RPMI8226 (cell line): Measurements from ENCODE around the gene CELA3B.
"Not testable (repeated sequence)": the region's sequence is repeated elsewhere in the genome, so short reads cannot be mapped to it uniquely, and the experiment has no call there.

Experiments used
- DNase-seq: peaks from one replicate; pipeline ENCODE4 v3.0.0-alpha.2; 2015

The CELA3B gene

DNA sequence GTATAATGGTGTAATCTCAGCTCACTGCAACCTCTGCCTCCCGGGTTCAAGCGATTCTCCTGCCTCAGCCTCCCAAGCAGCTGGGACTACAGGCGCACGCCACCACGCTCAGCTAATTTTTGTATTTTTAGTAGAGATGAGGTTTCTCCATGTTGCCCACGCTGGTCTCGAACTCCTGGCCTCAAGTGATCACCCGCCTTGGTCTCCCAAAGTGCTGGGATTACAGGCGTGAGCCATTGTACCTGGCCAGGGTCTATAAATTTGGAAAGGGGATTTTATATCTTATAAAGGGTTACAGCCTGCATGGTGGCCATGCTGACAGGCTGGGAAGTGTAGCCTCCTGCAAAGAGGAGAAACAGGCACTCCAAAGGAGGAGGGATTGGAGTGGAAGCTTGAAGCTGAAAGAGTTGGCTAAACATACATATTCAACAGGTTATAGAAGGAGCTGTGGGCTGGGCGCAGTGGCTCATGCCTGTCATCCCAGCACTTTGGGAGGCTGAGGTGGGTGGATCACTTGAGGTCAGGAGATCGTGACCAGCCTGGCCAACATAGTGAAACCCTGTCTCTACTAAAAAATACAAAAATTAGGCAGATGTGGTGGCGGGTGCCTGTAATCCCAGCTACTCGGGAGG, 37.9 kb downstream of the CELA3B start:
- DNase-seq = not testable (repeated sequence)

DNA sequence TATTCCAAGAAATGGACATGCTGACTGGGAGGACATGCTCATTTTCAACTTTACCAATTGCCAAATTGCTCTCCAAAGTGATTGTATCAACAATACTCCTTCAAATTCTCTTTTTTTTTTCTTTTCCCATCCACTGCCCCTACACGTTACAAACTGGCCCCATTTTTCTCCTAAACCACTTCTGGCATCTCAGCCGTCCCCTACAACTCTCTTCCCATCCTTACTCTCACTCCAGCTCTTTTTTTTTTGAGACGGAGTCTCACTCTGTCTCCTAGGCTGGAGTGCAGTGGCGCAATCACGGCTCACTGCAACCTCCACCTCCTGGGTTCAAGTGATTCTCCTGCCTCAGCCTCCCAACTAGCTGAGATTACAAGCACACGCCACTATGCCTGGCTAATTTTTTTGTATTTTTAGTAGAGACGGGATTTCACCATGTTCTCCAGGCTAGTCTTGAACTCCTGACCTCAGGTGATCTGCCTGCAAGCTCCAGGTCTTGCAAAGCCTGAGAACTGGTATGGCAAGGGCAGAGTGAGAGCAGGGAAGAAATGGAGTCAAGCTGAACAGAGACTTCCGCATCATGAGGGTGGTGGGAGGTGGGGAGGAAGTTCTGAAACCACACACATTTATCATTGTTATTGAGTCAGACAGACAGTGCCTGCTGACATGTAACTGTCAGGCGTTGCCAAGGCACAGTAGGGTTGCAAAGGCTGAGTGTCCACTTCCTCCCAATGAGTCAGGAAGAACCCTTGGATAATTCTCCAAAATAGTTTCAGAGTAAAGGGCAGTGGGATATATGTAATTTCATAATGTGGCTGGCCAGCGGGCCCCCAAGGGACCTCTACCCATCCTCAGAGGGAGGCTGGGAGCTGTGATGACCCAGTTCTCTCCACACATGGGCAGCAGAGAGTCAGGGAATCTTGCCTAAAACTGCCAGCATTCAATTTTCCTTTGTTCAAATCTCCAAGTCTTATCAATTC, 42.0 kb downstream of the CELA3B start:
- peak; percentile 44 for DNase-seq

DNA sequence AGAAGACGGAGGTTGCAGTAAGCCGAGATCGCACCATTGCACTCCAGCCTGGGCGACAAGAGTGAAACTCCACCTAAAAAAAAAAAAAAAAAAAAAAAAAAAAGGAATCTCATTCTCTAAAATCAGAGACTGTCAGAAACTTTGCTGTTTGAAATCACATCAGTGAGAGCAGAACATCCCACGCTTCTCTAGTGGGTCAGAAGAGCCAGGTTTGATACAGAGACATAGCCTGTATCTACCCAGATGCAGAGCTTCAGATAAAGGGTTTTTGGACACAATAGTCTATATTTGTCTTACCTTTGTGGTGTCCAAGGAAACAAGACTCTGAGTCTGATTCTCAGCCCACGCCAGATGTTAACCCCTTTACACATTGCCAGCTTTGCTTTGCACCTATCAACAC, 44.2 kb downstream of the CELA3B start:
- no peak for DNase-seq

DNA sequence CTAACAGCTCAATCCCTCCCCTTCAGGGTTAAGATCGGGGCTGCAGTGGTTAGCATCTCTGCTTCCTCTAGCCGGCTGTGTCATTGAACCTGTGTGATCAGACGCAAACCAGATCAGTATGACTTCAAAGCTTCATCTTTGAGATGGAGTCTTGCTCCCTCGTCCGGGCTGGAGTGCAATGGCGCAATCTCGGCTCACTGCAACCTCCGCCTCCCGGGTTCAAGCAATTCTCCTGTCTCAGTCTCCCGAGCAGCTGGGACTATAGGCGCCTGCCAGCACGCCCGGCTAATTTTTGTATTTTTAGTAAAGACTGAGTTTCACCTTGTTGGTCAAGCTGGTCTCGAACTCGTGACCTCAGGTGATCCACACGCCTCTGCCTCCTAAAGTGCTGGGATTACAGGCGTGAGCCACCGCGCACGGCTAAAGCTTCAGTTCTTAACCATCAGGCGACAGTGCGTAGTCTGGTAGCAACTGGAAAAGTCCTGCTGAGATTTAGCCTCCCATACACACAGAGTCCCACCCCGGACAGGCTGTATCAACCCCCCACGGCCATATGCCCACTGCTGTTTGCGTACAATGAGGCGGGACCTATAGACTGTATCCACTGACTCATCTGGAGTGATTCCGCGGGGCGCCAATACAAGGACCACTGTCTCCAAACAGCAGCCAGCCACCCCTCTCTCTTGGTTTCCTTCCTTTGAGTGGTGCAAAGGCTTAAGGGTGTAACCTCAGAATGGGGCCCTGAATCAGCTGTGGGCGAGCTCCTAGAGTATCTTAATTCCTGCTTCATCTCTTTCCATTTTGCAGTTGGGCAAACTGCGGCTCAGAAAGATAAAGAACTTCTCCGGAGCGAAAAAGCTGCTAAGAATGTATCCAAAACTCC, 47.9 kb downstream of the CELA3B start:
- peak; percentile 78 for DNase-seq

DNA sequence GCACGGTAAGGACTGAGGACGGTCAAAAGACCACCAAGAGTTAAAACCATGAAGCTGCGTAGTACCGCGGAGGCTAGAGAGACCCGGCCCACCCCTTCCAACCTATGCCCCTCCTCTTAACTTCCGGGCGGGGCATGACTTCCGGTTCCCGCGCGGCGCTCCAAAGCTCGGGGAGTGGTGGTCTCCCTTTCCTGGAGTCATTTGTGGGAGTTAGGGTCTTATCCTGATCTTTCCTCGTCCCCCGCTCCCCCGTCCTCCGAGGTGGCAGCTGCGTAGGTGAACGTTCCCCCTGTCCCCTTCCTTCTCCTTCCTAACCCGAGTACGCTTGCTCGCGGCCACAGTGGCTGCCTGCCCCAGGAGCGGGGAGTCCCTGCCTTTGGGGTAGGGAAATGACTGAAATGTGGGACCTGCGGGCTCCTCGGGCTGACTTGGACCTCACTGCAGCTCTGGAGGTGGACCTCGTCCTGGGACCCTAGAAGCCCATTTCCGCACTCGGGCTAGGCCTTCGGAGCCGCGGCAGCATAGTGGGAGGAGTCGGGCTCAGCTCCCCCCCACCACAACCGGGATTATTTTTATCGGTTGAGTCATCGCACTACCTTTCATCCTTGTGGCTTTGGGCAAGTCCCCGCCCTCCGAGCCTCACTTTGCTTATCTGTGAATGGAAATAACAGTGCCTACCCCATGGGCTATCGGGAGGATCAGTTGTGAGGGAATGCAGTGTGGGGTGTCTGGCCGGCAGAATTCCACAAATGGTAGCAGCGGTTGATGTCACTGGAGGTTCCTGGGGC, 48.7 kb downstream of the CELA3B start:
- peak; percentile 94 for DNase-seq

DNA sequence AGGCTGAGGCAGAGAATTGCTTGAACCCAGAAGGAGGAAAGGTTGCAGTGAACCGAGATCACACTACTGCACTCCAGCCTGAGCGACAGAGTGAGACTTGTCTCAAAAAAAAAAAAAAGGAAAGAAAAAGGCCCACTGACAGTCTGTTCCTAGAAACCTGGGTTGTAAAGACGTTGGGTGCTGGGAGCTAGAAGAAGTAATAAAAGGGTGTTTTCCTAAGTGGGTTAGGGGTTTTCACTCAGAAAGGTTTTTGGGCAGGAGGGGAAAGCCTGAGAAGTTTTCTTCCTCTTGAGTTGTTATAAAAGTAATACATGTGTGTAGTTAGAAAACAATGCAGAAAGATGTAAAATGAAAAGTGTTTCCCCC, 50.1 kb downstream of the CELA3B start:
- no peak for DNase-seq

DNA sequence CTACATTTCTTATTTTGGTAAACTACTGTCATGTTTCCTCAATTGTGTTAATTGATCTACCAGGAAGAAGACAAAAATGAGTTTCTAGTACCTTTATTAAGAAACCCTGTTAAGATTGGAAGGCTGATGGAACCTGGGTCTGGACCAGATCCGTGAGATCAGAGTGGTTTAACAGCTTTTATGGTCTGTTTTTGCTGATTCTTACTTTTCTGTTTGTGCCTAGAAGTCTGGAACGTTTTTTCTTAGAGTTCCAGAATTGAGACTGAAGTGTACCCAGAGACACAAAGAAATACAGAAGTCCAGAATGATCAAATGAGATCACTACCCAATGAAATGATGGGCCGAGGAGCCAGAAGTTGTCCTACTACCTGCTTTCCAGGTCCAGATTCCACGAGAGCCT, 53.2 kb downstream of the CELA3B start:
- DNase-seq = no peak

DNA sequence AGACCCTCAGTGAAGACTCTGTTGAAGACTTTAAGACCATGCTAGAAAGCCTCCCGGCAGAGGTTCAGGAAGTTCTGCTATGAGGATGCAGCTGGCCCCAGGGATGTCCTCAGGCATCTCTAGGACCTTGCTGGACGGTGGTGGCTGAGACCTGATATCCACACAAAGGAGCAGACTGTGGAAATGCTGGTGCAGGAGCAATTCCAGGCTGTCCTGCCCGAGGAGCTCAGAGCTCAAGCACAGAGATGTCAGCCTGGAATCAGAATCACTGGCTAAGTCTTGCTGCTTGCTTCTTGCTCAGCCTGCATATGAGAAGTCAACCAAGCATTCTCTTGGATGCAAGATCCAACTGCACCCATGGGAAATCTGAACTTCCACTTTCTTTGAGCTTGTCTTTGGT, 53.7 kb downstream of the CELA3B start:
- no peak for DNase-seq

DNA sequence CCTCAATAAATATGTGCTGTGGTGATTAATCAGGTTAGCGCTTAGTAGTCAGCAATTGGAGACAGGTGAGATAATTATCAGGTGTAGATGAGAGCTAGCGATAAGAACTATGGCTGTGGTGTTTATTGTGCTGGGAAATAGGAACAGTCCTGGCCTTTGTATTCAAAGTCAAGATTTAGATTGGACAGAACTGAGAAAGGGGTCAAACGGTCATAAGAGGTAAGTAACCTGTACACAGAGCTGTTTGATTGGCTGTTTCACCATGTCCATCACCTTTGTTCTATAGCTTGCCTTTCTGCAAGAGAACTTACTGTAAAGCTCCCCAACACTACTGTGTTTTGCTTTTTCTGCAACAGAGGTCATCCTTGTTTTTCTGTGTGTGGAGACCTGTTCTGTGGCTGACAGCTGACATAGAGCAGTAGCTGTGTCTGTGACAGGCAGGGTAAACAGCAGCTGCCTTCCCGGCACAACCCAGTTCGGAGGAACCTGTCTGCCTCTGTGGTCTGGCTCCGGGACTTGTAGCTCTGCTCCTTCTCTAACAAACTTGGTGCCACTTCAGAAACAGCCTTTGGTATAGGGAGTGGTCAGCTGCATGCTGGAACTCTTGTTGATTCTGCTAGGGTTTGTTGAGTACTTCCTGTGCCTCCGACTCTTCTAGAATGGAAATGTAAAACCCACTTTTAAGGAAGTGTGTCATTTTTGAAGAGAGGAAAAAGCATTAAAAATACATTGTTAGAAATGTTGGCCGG, 54.6 kb downstream of the CELA3B start:
- DNase-seq = no peak

DNA sequence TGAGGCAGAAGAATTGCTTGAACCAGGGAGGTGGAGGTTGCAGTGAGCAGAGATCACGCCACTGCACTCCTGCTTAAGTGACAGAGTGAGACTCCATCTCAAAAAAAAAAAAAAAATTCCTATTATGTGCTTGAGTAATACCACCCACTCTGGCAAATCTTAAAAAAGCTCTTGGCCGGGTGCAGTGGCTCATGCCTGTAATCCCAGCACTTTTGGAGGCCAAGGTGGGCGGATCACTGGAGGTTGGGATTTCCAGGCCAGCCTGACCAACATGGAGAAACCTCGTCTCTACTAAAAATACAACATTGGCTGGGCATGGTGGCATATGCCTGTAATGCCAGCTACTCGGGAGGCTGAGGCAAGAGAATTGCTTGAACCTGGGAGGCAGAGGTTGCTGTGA, 58.0 kb downstream of the CELA3B start:
- not testable (repeated sequence) for DNase-seq

DNA sequence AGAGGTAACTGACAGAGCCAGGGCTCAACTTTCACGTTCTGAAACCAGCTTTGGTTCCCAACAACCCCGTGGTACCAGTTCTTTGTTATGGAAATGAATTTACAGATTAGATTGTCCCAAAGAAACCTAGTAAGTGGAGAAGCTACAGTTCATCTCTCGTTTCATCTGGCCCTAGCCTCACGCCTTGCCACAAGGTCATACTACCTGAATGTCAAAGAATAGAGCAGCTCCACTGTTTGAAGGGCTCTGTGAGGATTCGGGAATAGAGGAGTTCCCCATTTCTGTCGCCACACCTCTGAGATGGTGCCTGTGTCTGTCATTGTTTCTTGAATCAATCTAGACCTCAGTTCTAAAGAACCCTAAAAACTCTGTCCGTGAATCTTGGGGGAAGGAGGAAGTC, 60.7 kb downstream of the CELA3B start:
- no peak for DNase-seq

DNA sequence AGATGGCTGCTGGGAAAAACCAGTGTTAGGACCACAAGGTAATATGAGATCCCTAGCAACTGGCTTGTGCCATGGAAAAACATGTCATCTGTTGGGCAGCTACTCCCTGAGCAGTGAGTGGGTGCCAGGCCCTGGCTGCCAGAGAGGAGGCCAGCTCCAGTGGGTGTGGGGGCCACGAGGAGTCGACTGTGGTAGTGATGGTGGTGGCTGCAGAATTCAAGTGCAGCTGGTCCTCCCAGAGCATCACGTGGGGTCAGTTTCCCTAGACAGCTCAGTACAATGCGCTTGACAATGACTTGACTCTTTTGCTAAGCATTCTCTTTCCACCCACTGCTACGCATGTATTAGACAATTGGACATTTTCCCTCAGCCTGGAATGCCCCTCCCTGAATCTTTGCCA, 61.2 kb downstream of the CELA3B start:
- DNase-seq = no peak
